ENCODE data around the gene KIF4B. TPM values are rescaled to one million over a fixed set of nuclear protein-coding genes. Genes with fewer than 3 reads are reported as not detected.
"Not testable (repeated sequence)": the region's sequence is repeated elsewhere in the genome, so short reads cannot be mapped to it uniquely, and the experiment has no call there.

The KIF4B gene
- polyA plus RNA-seq, 1 donor: 0.01 TPM

GRCh38 chr5:154977409-154977808 lies 36.1 kb upstream of the KIF4B start:
- Histone ChIP-seq H3K36me3 (ENCODE audit: control insufficient read depth, insufficient read depth, low read length) (no peaks in the 10 kb centered on the region), H3K4me1 (ENCODE audit: control insufficient read depth, insufficient read depth, low read length) (no peaks in the 10 kb centered on the region), H3K27ac (ENCODE audit: low read length) (no peak overlapping the region), H3K9me3 (ENCODE audit: control insufficient read depth, low read depth, low read length) (no peaks in the 10 kb centered on the region), H3K27me3 (ENCODE audit: control insufficient read depth, insufficient read depth, low read length) (no peaks in the 10 kb centered on the region), H3K4me3 (ENCODE audit: low read length) (no peak overlapping the region)
- DNase-seq: no peak
- 60% methylated on average over 1 of the region's 1 CpG for WGBS (ENCODE audit: insufficient coverage, low lambda C conversion rate)

- not testable (repeated sequence) for DNase-seq; H3K4me1 ChIP-seq (ENCODE audit: control insufficient read depth, insufficient read depth, low read length); H3K27me3 ChIP-seq (ENCODE audit: control insufficient read depth, insufficient read depth, low read length); H3K27ac ChIP-seq (ENCODE audit: low read length); H3K4me3 ChIP-seq (ENCODE audit: low read length); H3K36me3 ChIP-seq (ENCODE audit: control insufficient read depth, insufficient read depth, low read length); H3K9me3 ChIP-seq (ENCODE audit: control insufficient read depth, low read depth, low read length)
- no CpG with 5 or more reads among the region's 2 CpGs for WGBS (ENCODE audit: insufficient coverage, low lambda C conversion rate)
These were observed 35.3 kb upstream of the KIF4B start for GRCh38 chr5:154978294-154978693.

- DNase-seq: no peak
These were observed 28.5 kb upstream of the KIF4B start for GRCh38 chr5:154984946-154985516.

GRCh38 chr5:154986151-154986550 lies 27.4 kb upstream of the KIF4B start:
- Histone ChIP-seq H3K27me3 (ENCODE audit: control insufficient read depth, insufficient read depth, low read length) (peaks cover 2% of the 10 kb centered on the region), H3K36me3 (ENCODE audit: control insufficient read depth, insufficient read depth, low read length) (no peaks in the 10 kb centered on the region), H3K9me3 (ENCODE audit: control insufficient read depth, low read depth, low read length) (no peaks in the 10 kb centered on the region), H3K27ac (ENCODE audit: low read length) (no peak overlapping the region), H3K4me1 (ENCODE audit: control insufficient read depth, insufficient read depth, low read length) (no peaks in the 10 kb centered on the region), H3K4me3 (ENCODE audit: low read length) (no peak overlapping the region)
- WGBS (ENCODE audit: insufficient coverage, low lambda C conversion rate): no CpG with 5 or more reads among the region's 4 CpGs
- DNase-seq: no peak

More at GRCh38 chr5:154984946-154985516, 28.5 kb upstream of the KIF4B start:
- no peaks in the 10 kb centered on the region for H3K9me3 ChIP-seq (ENCODE audit: control insufficient read depth, low read depth, low read length)
- no peak overlapping the region for H3K27ac ChIP-seq (ENCODE audit: low read length)
- no CpG with 5 or more reads among the region's 8 CpGs for WGBS (ENCODE audit: insufficient coverage, low lambda C conversion rate)
- no peaks in the 10 kb centered on the region for H3K4me1 ChIP-seq (ENCODE audit: control insufficient read depth, insufficient read depth, low read length)
- H3K27me3 ChIP-seq (ENCODE audit: control insufficient read depth, insufficient read depth, low read length): peaks cover 2% of the 10 kb centered on the region
- H3K36me3 ChIP-seq (ENCODE audit: control insufficient read depth, insufficient read depth, low read length): no peaks in the 10 kb centered on the region
- no peak overlapping the region for H3K4me3 ChIP-seq (ENCODE audit: low read length)

- Histone ChIP-seq H3K36me3 (ENCODE audit: control insufficient read depth, insufficient read depth, low read length) (no peaks in the 10 kb centered on the region), H3K4me1 (ENCODE audit: control insufficient read depth, insufficient read depth, low read length) (no peaks in the 10 kb centered on the region), H3K27me3 (ENCODE audit: control insufficient read depth, insufficient read depth, low read length) (peaks cover 2% of the 10 kb centered on the region), H3K9me3 (ENCODE audit: control insufficient read depth, low read depth, low read length) (no peaks in the 10 kb centered on the region), H3K27ac (ENCODE audit: low read length) (no peak overlapping the region), H3K4me3 (ENCODE audit: low read length) (no peak overlapping the region)
- DNase-seq: no peak
- no CpG with 5 or more reads among the region's 2 CpGs for WGBS (ENCODE audit: insufficient coverage, low lambda C conversion rate)
These were observed 23.9 kb upstream of the KIF4B start for GRCh38 chr5:154989626-154990025.

GRCh38 chr5:154993461-154993860 lies 20.1 kb upstream of the KIF4B start:
- Histone ChIP-seq H3K4me3 (ENCODE audit: low read length) (no peak overlapping the region), H3K27me3 (ENCODE audit: control insufficient read depth, insufficient read depth, low read length) (no peaks in the 10 kb centered on the region), H3K27ac (ENCODE audit: low read length) (no peak overlapping the region), H3K9me3 (ENCODE audit: control insufficient read depth, low read depth, low read length) (no peaks in the 10 kb centered on the region), H3K36me3 (ENCODE audit: control insufficient read depth, insufficient read depth, low read length) (no peaks in the 10 kb centered on the region), H3K4me1 (ENCODE audit: control insufficient read depth, insufficient read depth, low read length) (no peaks in the 10 kb centered on the region)
- DNase-seq: no peak
- WGBS (ENCODE audit: insufficient coverage, low lambda C conversion rate): no CpG with 5 or more reads among the region's 2 CpGs

GRCh38 chr5:154995679-154996078 lies 17.9 kb upstream of the KIF4B start:
- WGBS (ENCODE audit: insufficient coverage, low lambda C conversion rate): no CpG with 5 or more reads among the region's 4 CpGs

GRCh38 chr5:154997746-154998145 lies 15.8 kb upstream of the KIF4B start:
- no peaks in the 10 kb centered on the region for H3K27me3 ChIP-seq (ENCODE audit: control insufficient read depth, insufficient read depth, low read length)
- 91% methylated on average over 4 of the region's 5 CpGs for WGBS (ENCODE audit: insufficient coverage, low lambda C conversion rate)
- H3K9me3 ChIP-seq (ENCODE audit: control insufficient read depth, low read depth, low read length): no peaks in the 10 kb centered on the region
- H3K36me3 ChIP-seq (ENCODE audit: control insufficient read depth, insufficient read depth, low read length): no peaks in the 10 kb centered on the region
- no peaks in the 10 kb centered on the region for H3K4me1 ChIP-seq (ENCODE audit: control insufficient read depth, insufficient read depth, low read length)
- no peak overlapping the region for H3K4me3 ChIP-seq (ENCODE audit: low read length)
- DNase-seq: no peak
- H3K27ac ChIP-seq (ENCODE audit: low read length): no peak overlapping the region

More at GRCh38 chr5:154995679-154996078, 17.9 kb upstream of the KIF4B start:
- no peak overlapping the region for H3K27ac ChIP-seq (ENCODE audit: low read length)
- no peaks in the 10 kb centered on the region for H3K36me3 ChIP-seq (ENCODE audit: control insufficient read depth, insufficient read depth, low read length)
- H3K4me3 ChIP-seq (ENCODE audit: low read length): no peak overlapping the region
- H3K9me3 ChIP-seq (ENCODE audit: control insufficient read depth, low read depth, low read length): no peaks in the 10 kb centered on the region
- H3K4me1 ChIP-seq (ENCODE audit: control insufficient read depth, insufficient read depth, low read length): no peaks in the 10 kb centered on the region
- no peaks in the 10 kb centered on the region for H3K27me3 ChIP-seq (ENCODE audit: control insufficient read depth, insufficient read depth, low read length)
- DNase-seq: no peak

- no CpG with 5 or more reads among the region's 5 CpGs for WGBS (ENCODE audit: insufficient coverage, low lambda C conversion rate)
- Histone ChIP-seq H3K27me3 (ENCODE audit: control insufficient read depth, insufficient read depth, low read length) (no peaks in the 10 kb centered on the region), H3K9me3 (ENCODE audit: control insufficient read depth, low read depth, low read length) (no peaks in the 10 kb centered on the region), H3K27ac (ENCODE audit: low read length) (no peak overlapping the region), H3K4me3 (ENCODE audit: low read length) (no peak overlapping the region), H3K36me3 (ENCODE audit: control insufficient read depth, insufficient read depth, low read length) (no peaks in the 10 kb centered on the region), H3K4me1 (ENCODE audit: control insufficient read depth, insufficient read depth, low read length) (no peaks in the 10 kb centered on the region)
- DNase-seq: no peak
These were observed 13.7 kb upstream of the KIF4B start for GRCh38 chr5:154999865-155000264.

- Histone ChIP-seq H3K4me3 (ENCODE audit: low read length) (no peak overlapping the region), H3K4me1 (ENCODE audit: control insufficient read depth, insufficient read depth, low read length) (no peaks in the 10 kb centered on the region), H3K27ac (ENCODE audit: low read length) (no peak overlapping the region), H3K36me3 (ENCODE audit: control insufficient read depth, insufficient read depth, low read length) (no peaks in the 10 kb centered on the region), H3K9me3 (ENCODE audit: control insufficient read depth, low read depth, low read length) (no peaks in the 10 kb centered on the region), H3K27me3 (ENCODE audit: control insufficient read depth, insufficient read depth, low read length) (no peaks in the 10 kb centered on the region)
- DNase-seq: no peak
- 90% methylated on average over 2 of the region's 4 CpGs for WGBS (ENCODE audit: insufficient coverage, low lambda C conversion rate)
These were observed 12.0 kb upstream of the KIF4B start for GRCh38 chr5:155001523-155001922.

- H3K4me3 ChIP-seq (ENCODE audit: low read length); DNase-seq; H3K27me3 ChIP-seq (ENCODE audit: control insufficient read depth, insufficient read depth, low read length); H3K4me1 ChIP-seq (ENCODE audit: control insufficient read depth, insufficient read depth, low read length); H3K27ac ChIP-seq (ENCODE audit: low read length); H3K9me3 ChIP-seq (ENCODE audit: control insufficient read depth, low read depth, low read length); H3K36me3 ChIP-seq (ENCODE audit: control insufficient read depth, insufficient read depth, low read length): not testable (repeated sequence)
- whole genome bisulfite sequencing (ENCODE audit: insufficient coverage, low lambda C conversion rate): 100% methylated on average over 1 of the region's 4 CpGs
These were observed 10.8 kb upstream of the KIF4B start for GRCh38 chr5:155002722-155003121.
